Measurements from ENCODE around the gene OR2AT4. TPM values are rescaled to one million over a fixed set of nuclear protein-coding genes. Genes with fewer than 3 reads are reported as not detected.

OR2AT4 gene
- total and polyA plus RNA-seq, 2 of the 4 experiments (the other 2 are of a cell fraction), result not detected

GRCh38 chr11:75101424-75102128 is 4.9 kb upstream of the OR2AT4 start:
- H3K9ac ChIP-seq (ENCODE audit: low read depth, low read length), result no peak overlapping the region
- no peak overlapping the region for H3K14ac ChIP-seq (replicated peaks; ENCODE audit: low read depth, low read length)
- no peaks in the 10 kb centered on the region for H3K79me1 ChIP-seq (ENCODE audit: low read depth in 1 of 2, low read length in 2 of 2)
- no peak overlapping the region for H4K8ac ChIP-seq (ENCODE audit: low read depth in 2 of 2, low read length in 2 of 2)
- DNase-seq (no peak), ATAC-seq (ENCODE audit: low read depth) (no peak)
- no peak overlapping the region for H3K18ac ChIP-seq (ENCODE audit: low read depth, low read length)
- no peaks in the 10 kb centered on the region; the same call in 1 of the 2 replicates for H3K9me1 ChIP-seq (ENCODE audit: insufficient read depth, low read length)
- H3K36me3 ChIP-seq (ENCODE audit: control insufficient read depth, insufficient read depth, low read length), result no peaks in the 10 kb centered on the region
- H3K56ac ChIP-seq (ENCODE audit: extremely low read depth, insufficient read depth, low read length), result no peak overlapping the region
- H2BK5ac ChIP-seq (ENCODE audit: low read depth, low read length, poor library complexity, severe bottlenecking), result no peak overlapping the region
- no TSS peak for BruUV-seq (replicated peaks)
- H2BK20ac ChIP-seq (ENCODE audit: low read depth, low read length), result no peak overlapping the region
- H2BK120ac ChIP-seq (ENCODE audit: low read depth, low read length), result no peak overlapping the region
- ChIA-PET CTCF (no interaction called here), POLR2A (ENCODE audit: unreplicated experiment) (no interaction called here)
- no peak overlapping the region for H2AK5ac ChIP-seq (ENCODE audit: low read depth, low read length)
- no peak overlapping the region for H2BK15ac ChIP-seq (ENCODE audit: low read depth, low read length)
- 94% methylated on average over 3 of the region's 8 CpGs; no CpG with 5 or more reads in 1 of the 2 experiments for WGBS, 2 experiments (ENCODE audit: extremely low coverage in 2 of 2, insufficient read length in 1 of 2)
- H3K27me3 ChIP-seq (ENCODE audit: control insufficient read depth, insufficient read depth, low read length), result peaks cover 28% of the 10 kb centered on the region
- intact Hi-C loops (cut with micrococcal nuclease), result no loop called here
- peaks cover 5% of the 10 kb centered on the region for H3K4me1 ChIP-seq (ENCODE audit: control insufficient read depth, insufficient read depth, low read length)
- H3K4ac ChIP-seq (ENCODE audit: low read depth, low read length), result no peak overlapping the region
- H4K20me1 ChIP-seq (ENCODE audit: insufficient read depth, low read length), result no peaks in the 10 kb centered on the region
- H4K5ac ChIP-seq (ENCODE audit: low read depth, low read length), result no peak overlapping the region
- no peak for TF ChIP-seq POLR2A (IDR thresholded peaks at IDR 0.05; ENCODE audit: low read depth, low read length)
- no peak for TF ChIP-seq CTCF (conservative IDR thresholded peaks at IDR 0.05; ENCODE audit: low read depth, low read length)
- TF ChIP-seq FOS (IDR thresholded peaks at IDR 0.05; ENCODE audit: low read depth, low read length), result no peak
- TF ChIP-seq RFX5 (IDR thresholded peaks at IDR 0.05; ENCODE audit: low read depth, low read length), result no peak
- no peak for TF ChIP-seq MAZ (IDR thresholded peaks at IDR 0.05; ENCODE audit: borderline replicate concordance, low read depth, low read length)
- TF ChIP-seq NFE2L2 (IDR thresholded peaks at IDR 0.05; ENCODE audit: low read depth, low read length), result no peak
- TF ChIP-seq RCOR1 (IDR thresholded peaks at IDR 0.05; ENCODE audit: insufficient replicate concordance, low read length), result no peak
- no peak for TF ChIP-seq ELK1 (IDR thresholded peaks at IDR 0.05; ENCODE audit: borderline replicate concordance, low read depth, low read length)
- TF ChIP-seq CHD1 (IDR thresholded peaks at IDR 0.05; ENCODE audit: low read depth, low read length), result no peak
- no peak for TF ChIP-seq RAD21 (IDR thresholded peaks at IDR 0.05; ENCODE audit: low read length)
- no peak overlapping the region for H3K23ac ChIP-seq (ENCODE audit: low read depth, low read length)
- no peak overlapping the region for H4K91ac ChIP-seq (ENCODE audit: insufficient read depth, low read depth, low read length)
- in situ Hi-C loops (cut with MboI; ENCODE audit: low sequenced_read_pairs), result no loop called here
- H3K4me2 ChIP-seq (ENCODE audit: low read depth, low read length), result no peak overlapping the region
- no peak overlapping the region for H3K4me3 ChIP-seq (ENCODE audit: insufficient read depth, low read depth, low read length)
- no peak overlapping the region for H2AFZ ChIP-seq (replicated peaks; ENCODE audit: low read length, poor library complexity)
- no peaks in the 10 kb centered on the region for H3K9me3 ChIP-seq (ENCODE audit: control insufficient read depth, insufficient read depth, low read length)
- dilution Hi-C loops (cut with HindIII; ENCODE audit: low sequenced_read_pairs, unreplicated experiment), result no loop called here
- no peak overlapping the region for H2AK9ac ChIP-seq (replicated peaks; ENCODE audit: low read depth, low read length, poor library complexity)
- no peak overlapping the region for H3K27ac ChIP-seq (ENCODE audit: insufficient read depth, low read length)

All from IMR-90 (cell line).